Measurements from ENCODE around the gene MRPL43.

Gene MRPL43

DNA sequence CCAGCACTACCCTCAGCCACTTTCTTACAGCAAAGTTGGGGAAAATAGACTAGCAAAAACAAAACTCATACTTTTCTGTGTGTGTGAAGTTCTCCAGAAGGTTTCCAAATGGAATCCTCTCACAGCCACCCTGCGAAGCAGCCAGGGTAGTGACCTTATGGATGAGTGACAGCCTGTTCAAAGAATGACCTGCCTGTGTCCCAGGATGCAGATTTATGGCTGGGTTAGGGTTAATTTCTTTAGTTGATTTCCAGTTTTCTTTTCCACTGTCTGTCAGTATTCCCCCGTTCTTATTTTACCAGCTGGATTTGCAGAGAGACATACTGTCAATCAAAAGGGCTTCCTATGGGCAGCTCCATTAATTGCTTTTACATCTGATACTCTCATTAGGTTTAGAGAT, 20.4 kb downstream of the MRPL43 start:
- no peak for DNase-seq (ENCODE audit: low spot score)

DNA sequence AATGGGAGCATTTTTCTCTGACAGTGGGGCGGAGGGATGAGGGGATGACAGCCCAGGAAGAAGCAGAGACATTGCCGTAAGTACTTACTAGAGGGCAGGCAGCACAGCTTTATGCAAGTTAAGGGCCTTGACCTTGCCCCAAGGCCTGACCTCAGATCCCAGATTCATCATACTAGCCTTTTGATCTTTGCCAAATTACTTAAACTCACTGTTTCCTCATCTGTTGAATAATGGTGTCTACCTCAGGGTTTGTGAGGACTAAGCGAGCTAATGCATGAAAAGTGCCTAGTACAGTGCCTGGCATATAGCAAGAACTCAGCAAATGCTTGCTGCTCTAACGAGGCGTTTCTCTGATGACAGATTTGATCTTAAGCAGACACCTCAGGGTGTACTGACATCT, 21.5 kb downstream of the MRPL43 start:
- no peak for DNase-seq (ENCODE audit: low spot score)

DNA sequence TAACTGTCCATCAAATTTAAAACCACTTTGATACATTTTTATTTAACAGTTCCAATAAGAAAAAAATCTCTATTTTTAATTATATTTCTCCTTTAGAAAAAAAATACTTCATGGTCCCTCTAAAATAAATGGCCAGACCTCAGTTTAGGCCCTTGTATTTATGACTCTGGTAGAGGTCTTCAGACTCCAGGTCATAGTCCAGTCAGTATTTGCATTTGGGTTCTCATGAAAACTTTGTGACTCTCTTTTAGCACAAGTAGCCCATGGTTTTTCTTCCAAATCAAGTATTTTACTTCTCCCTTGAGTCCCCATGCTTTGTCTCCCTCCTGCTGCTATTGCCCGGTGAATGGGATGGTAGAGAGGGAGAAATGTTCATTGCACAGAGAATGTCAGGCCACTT, 23.5 kb downstream of the MRPL43 start:
- no peak for DNase-seq (ENCODE audit: low spot score)

- no peak for DNase-seq (ENCODE audit: low spot score)
These were observed 24.8 kb downstream of the MRPL43 start for GRCh38 chr10:100962351-100963080.

DNA sequence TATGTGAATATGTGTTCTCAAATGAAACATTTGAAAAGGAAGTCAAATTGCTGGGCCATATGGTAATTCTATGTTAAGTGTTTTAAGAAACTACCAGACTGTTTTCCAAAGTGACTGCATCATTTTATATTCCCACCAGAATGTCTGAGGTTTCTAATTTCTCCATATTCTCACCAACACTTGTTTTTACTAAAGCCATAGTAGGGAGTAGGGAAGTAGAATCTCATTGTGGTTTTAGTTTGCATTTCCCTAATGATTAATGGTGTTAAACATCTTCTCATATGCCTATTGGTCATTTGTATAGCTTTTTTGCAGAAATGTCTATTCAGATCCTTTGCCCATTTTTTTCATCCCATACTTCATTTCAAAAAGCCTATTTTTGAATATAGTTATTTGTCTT, 27.0 kb downstream of the MRPL43 start:
- DNase-seq (ENCODE audit: low spot score) = no peak

DNA sequence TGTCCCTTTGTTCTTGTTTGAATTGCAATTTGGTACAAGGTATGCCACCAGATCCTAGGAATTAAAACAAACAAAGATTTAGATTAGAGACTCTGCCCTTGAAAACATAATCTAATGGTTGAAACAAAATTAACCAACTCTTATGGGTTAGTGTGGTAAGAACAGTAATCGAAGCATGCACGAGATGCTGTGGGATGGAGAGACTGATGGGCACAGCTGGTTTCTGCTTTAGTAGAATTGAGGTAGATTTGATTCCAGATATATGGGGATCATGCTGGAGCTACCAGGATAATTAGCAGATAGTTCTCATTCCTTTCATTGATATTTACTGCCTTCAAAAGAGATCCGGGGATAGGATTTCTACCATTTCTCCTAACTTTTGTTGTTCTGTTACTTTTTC, 38.4 kb downstream of the MRPL43 start:
- DNase-seq (ENCODE audit: low spot score) = no peak

DNA sequence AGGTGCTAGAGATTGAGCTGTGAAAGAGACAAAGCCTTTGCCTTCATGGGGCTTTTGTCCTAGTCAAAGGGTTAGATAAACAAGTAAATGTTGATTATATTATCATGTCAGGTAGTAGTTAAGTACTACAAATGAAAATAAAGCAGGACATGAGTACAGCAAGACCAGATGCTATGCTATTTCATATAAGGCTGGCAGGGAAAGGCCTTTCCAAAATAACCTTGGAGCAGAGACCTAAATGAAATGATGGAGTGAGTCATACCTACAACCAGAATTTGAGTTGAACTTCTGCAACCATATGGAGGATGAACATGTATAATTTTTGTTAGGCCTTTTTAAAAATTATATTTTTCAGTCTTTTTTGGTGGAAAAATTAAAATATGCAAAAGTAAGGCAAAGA, 41.5 kb downstream of the MRPL43 start:
- DNase-seq (ENCODE audit: low spot score) = no peak

DNA sequence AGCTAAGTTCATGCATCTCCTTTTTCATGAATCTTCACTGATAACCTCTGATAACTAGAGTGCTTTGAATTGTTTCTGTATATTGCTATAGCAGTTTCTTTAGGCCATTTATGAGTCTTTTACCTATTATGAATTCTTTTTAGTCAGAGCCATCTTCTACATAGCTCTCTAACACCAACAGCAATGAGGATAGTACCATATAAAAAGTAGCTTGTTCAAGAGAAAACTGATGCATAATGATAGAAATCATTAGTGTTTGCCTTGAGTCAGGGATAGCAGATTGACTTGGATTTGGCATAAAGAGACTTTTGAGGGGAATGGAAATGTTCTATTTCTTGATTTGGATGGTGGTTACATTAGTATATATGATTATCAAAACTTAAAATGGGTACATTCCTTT, 43.8 kb downstream of the MRPL43 start:
- no peak for DNase-seq (ENCODE audit: low spot score)

DNA sequence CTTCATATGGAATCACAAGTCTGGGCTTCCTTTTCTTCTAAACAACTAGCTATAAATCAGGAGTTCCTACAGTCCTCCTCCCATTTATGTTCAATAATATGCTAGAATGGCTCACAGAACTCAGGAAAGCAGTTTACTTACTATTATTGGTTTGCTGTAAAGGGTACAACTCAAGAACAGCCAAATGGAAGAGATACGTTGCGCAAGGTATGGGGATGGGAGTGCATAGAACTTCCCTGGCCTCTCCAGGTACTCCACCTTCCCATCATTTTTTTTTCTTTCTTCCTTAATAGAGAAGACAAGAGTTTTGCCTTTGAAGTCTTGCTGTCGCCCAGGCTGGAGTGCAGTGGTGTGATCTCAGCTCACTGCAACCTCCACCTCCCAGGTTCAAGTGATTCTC, 45.1 kb downstream of the MRPL43 start:
- no peak for DNase-seq (ENCODE audit: low spot score)

DNA sequence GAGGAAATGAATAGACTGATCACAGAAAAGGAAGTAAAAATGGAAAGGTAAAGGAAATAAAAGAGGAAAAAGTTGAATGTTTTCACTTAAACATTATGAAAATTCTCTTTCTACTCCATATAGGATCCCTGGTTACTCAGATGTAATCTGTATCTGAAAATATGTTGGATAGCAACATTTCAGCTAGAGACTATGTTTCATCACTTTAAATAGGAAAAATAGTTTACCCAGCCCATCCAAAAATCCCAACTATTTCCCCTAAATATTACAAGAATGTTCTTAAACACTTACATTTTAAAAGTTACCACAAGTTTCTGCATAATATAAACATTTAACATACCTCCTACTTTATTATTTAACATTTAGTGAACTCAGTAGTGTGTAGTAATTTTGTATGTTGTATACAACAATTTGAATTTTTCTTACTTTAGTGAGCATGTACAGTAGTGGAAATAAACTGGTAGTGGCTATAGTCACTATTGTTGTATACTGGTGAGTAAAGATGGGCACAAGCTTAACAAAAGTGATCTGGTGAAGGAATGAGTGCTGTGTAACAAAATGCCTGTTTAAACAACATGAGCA, 47.4 kb downstream of the MRPL43 start:
- peak; percentile 20 for DNase-seq (ENCODE audit: low spot score)
